SK-N-SH (cell line): ENCODE results near the gene TMEM106C. TPM values are rescaled to one million over a fixed set of nuclear protein-coding genes. Genes with fewer than 3 reads are reported as not detected.

Experiments
- CTCF ChIA-PET: fragments of 300-600, 350-600 bp; formaldehyde crosslinking; extraction: SDS; loops from one replicate; lab custom pipeline; 2021; lab: Yijun Ruan, JAX
- POLR2A ChIA-PET: fragments of 350-600 bp; sonication (Branson Sonifier 250); formaldehyde crosslinking; extraction: SDS; loops from one replicate; lab custom pipeline; 2020; ENCODE audit warnings: antibody characterized with exemption, inconsistent platforms; lab: Yijun Ruan, JAX
- DNase-seq: peaks from one replicate; pipeline ENCODE4 v3.0.0; 2012
- H2AFZ ChIP-seq: fragments of 200-600 bp; sonication (generic); 2 replicates; pipeline ENCODE4 v1.8.1; 2016; ENCODE audit warnings: antibody characterized with exemption, mild to moderate bottlenecking, low read depth
- H3F3A ChIP-seq: fragments of 200-600 bp; sonication (generic); replicated peaks from 2 replicates; pipeline ENCODE3; 2016; ENCODE audit warnings: antibody characterized with exemption, mild to moderate bottlenecking; ENCODE audit not compliant: insufficient read depth
- H3K27ac ChIP-seq, 2 experiments: fragments of 200-500 bp in 1 of 2; fragments of 200-600 bp in 1 of 2; sonication (Bioruptor generic) in 1 of 2; sonication (generic), shearing (Covaris generic) in 1 of 2; 2 replicates each; pipeline versions ENCODE4 v1.5.1 to v1.6.1; 2014 to 2016; ENCODE audit warnings: low read depth in 2 of 2, inconsistent platforms in 1 of 2, low read length in 1 of 2, mild to moderate bottlenecking in 1 of 2, mixed read lengths in 1 of 2
- H3K27me3 ChIP-seq: fragments of 200-600 bp; sonication (generic), shearing (Covaris generic); 2 replicates; pipeline ENCODE4 v1.6.1; 2016; ENCODE audit warnings: mixed run types; ENCODE audit not compliant: insufficient read depth
- H3K36me3 ChIP-seq, 2 experiments: fragments of 200-500 bp in 1 of 2; fragments of 200-600 bp in 1 of 2; sonication (Bioruptor generic) in 1 of 2; sonication (generic) in 1 of 2; replicated peaks in 1 of 2; 2 replicates each; pipeline versions ENCODE3 to v1.5.1; 2014 to 2016; ENCODE audit warnings: low read length in 1 of 2, mild to moderate bottlenecking in 1 of 2; ENCODE audit not compliant: insufficient read depth in 2 of 2, control insufficient read depth in 1 of 2
- H3K4me1 ChIP-seq, 2 experiments: fragments of 200-500 bp in 1 of 2; fragments of 200-600 bp in 1 of 2; sonication (Bioruptor generic) in 1 of 2; sonication (generic), shearing (Covaris generic) in 1 of 2; 2 replicates each; pipeline versions ENCODE4 v1.5.1 to v1.6.1; 2014 to 2016; ENCODE audit warnings: low read depth in 1 of 2, low read length in 1 of 2, mixed run types in 1 of 2; ENCODE audit not compliant: insufficient read depth in 2 of 2, control insufficient read depth in 1 of 2
- H3K4me2 ChIP-seq: fragments of 200-600 bp; sonication (generic), shearing (Covaris generic); 2 replicates; pipeline ENCODE4 v1.6.1; 2017; ENCODE audit warnings: mixed run types
- H3K4me3 ChIP-seq, 2 experiments: fragments of 200-500 bp in 1 of 2; fragments of 200-600 bp in 1 of 2; sonication (Bioruptor generic) in 1 of 2; sonication (generic), shearing (Covaris generic) in 1 of 2; 2 replicates each; pipeline versions ENCODE4 v1.5.1 to v1.8.1; 2014 to 2016; ENCODE audit warnings: low read depth in 2 of 2, inconsistent platforms in 1 of 2, low read length in 1 of 2, mild to moderate bottlenecking in 1 of 2, mixed read lengths in 1 of 2, moderate library complexity in 1 of 2
- H3K79me2 ChIP-seq: fragments of 200-600 bp; sonication (generic); 2 replicates; pipeline ENCODE4 v1.8.1; 2017; ENCODE audit warnings: mild to moderate bottlenecking; ENCODE audit not compliant: insufficient read depth
- H3K9ac ChIP-seq: fragments of 200-600 bp; sonication (generic); 2 replicates; pipeline ENCODE4 v1.6.1; 2017; ENCODE audit warnings: mixed run types
- H3K9me2 ChIP-seq: fragments of 200-600 bp; sonication (generic); 2 replicates; pipeline ENCODE4 v1.6.1; 2017; ENCODE audit warnings: mixed run types
- H3K9me3 ChIP-seq: fragments of 200-600 bp; sonication (generic); 2 replicates; pipeline ENCODE4 v1.6.1; 2017; ENCODE audit warnings: mixed run types, mild to moderate bottlenecking, moderate library complexity
- H4K20me1 ChIP-seq: fragments of 200-600 bp; sonication (generic); 2 replicates; pipeline ENCODE4 v1.6.1; 2017; ENCODE audit warnings: mild to moderate bottlenecking, mixed run types; ENCODE audit not compliant: insufficient read depth
- CHD2 ChIP-seq: fragments of 150-350 bp; IDR thresholded peaks from 2 replicates; pipeline ENCODE4 v1.6.1; 2018; ENCODE audit warnings: low read length; ENCODE audit not compliant: partially characterized antibody
- FOSL2 ChIP-seq: IDR thresholded peaks from 2 replicates; pipeline ENCODE4 v1.4.0; 2012; ENCODE audit warnings: low read depth, mild to moderate bottlenecking, moderate library complexity, borderline replicate concordance
- GABPA ChIP-seq: IDR thresholded peaks from 2 replicates; pipeline ENCODE4 v1.4.0; 2012; ENCODE audit warnings: low read depth, mild to moderate bottlenecking
- MXI1 ChIP-seq: IDR thresholded peaks from 2 replicates; pipeline ENCODE4 v1.6.1; 2012; ENCODE audit warnings: mild to moderate bottlenecking, low read depth, low read length, improper control_type of control experiment
- NFIC ChIP-seq: IDR thresholded peaks from 2 replicates; pipeline ENCODE4 v1.4.0; 2012; ENCODE audit warnings: borderline replicate concordance
- NRF1 ChIP-seq: IDR thresholded peaks from 2 replicates; pipeline ENCODE4 v1.6.1; 2012; ENCODE audit warnings: low read depth, mild to moderate bottlenecking, low read length
- RAD21 ChIP-seq: IDR thresholded peaks from 2 replicates; pipeline ENCODE4 v1.6.1; 2012; ENCODE audit warnings: mild to moderate bottlenecking, low read length
- RFX5 ChIP-seq: IDR thresholded peaks from 2 replicates; pipeline ENCODE4 v1.6.1; 2012; ENCODE audit warnings: mild to moderate bottlenecking, improper control_type of control experiment, low read length
- RXRA ChIP-seq: IDR thresholded peaks from 2 replicates; pipeline ENCODE4 v1.4.0; 2012; ENCODE audit warnings: low read depth, mild to moderate bottlenecking, borderline replicate concordance
- SMC3 ChIP-seq: IDR thresholded peaks from 2 replicates; pipeline ENCODE4 v1.6.1; 2012; ENCODE audit warnings: low read depth, low read length, improper control_type of control experiment
- TCF12 ChIP-seq: IDR thresholded peaks from 2 replicates; pipeline ENCODE4 v1.4.0; 2012
- YY1 ChIP-seq: IDR thresholded peaks from 2 replicates; pipeline ENCODE4 v1.4.0; 2012; ENCODE audit warnings: low read depth, mild to moderate bottlenecking
- WGBS: methylation state at CpG from one replicate; pipeline ENCODE4 v1.1.6; 2017; ENCODE audit warnings: low lambda C conversion rate; 5-methylcytosine and 5-hydroxymethylcytosine counted together
- polyA plus RNA-seq, 3 experiments: library from polyadenylated mRNA; depleted of rRNA; stranded (reverse); fragments of >200 nt; gene quantifications; 2 replicates each; pipeline ENCODE4 v1.2.3, GENCODE V29; 2012
- TF ChIP-seq, protein P1 (sequence below): IDR thresholded peaks from 2 replicates; pipeline ENCODE4 v1.4.0; 2012; ENCODE audit warnings: low read depth, borderline replicate concordance
- TF ChIP-seq, protein P2 (sequence below): IDR thresholded peaks from 2 replicates; pipeline ENCODE4 v1.4.0; 2012; ENCODE audit warnings: low read depth, borderline replicate concordance
- TF ChIP-seq, protein P3 (sequence below): IDR thresholded peaks from 2 replicates; pipeline ENCODE4; 2012
- TF ChIP-seq, protein P4 (sequence below): fragments of 200-600 bp; sonication (generic); IDR thresholded peaks from 2 replicates; pipeline ENCODE4 v1.6.1; 2017; ENCODE audit warnings: antibody characterized with exemption, mild to moderate bottlenecking, moderate library complexity
- TF ChIP-seq, protein P5 (sequence below): fragments of 150-350 bp; IDR thresholded peaks from 2 replicates; pipeline ENCODE4 v1.6.1; 2017; ENCODE audit warnings: antibody characterized with exemption, low read length, low read depth, borderline replicate concordance

Gene TMEM106C
- polyA plus RNA-seq, 1 of the 3 experiments (the other 2 are of a cell fraction), result 133 TPM

DNA sequence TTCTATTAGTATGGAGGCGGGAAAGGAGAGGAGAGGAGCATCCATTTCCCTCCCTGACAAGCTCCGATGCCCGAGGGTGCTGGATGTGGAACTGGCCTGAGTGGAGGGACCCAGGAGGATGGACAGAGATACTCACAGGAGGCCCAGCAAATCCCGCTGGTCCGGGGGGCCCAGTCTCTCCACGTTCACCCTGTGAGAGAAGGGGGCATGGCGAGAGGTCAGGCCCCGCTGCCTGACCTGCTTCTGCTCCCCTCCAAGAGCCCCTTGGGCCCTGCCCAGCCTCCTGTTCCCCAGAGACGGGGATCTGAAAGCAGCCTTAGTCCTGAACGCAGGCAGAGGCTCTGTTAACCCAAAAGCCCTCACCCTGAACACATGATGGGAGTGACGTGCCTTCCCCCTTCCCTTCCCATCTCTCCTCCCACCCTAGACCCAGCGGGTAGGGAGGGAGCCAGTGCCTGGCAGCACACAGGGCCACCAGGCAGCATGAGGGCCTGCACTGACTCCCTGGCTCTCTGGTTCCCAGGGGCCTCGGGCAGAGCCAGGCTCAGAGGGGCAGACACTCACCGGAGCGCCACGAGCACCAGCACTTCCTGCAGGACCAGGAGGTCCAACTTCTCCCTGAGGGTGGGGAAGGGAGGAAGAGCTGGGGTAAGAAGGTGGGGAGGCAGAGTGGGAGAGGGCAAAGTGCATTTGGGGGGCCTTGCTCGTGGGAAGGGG is 17.5 kb downstream of the TMEM106C start (continued):
- TF ChIP-seq, protein P1, sequence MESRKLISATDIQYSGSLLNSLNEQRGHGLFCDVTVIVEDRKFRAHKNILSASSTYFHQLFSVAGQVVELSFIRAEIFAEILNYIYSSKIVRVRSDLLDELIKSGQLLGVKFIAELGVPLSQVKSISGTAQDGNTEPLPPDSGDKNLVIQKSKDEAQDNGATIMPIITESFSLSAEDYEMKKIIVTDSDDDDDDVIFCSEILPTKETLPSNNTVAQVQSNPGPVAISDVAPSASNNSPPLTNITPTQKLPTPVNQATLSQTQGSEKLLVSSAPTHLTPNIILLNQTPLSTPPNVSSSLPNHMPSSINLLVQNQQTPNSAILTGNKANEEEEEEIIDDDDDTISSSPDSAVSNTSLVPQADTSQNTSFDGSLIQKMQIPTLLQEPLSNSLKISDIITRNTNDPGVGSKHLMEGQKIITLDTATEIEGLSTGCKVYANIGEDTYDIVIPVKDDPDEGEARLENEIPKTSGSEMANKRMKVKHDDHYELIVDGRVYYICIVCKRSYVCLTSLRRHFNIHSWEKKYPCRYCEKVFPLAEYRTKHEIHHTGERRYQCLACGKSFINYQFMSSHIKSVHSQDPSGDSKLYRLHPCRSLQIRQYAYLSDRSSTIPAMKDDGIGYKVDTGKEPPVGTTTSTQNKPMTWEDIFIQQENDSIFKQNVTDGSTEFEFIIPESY, result no peak

DNA sequence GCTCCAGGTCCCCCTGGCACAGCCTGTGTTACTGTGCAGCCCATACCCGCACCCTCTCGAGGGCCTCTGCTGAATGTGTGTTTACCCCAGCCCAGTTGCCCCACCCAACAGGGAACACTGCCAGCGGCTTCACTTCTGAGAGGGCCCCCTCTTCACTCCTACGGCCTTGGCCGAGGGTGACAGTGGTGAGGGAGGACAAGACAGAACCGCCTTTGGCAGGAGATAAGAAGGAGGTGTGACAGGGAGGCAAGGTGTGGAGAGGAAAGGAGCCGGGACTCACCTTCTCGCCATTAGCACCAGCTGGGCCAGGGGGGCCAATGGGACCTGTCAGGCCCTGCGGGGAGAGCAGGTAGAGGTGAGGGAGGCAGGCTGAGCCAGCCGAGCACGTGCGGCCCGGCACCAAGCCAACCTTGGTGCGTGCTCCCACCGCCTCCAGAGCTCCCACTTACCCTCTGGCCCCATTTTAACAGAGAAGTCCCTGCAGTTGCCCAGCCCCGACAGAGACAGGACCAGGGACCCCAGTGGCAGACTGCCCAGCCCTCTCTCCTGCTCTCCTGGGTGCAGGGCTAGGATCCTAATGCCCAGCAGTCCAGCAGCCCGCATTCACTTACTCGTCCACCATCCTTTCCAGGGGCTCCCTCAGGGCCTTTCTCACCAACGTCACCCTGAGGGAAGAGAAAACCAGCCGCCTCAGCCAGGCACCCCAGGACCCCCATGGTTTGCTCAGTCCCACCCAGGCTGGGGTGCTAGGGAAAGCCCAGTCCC is 18.3 kb downstream of the TMEM106C start:
- Histone ChIP-seq H3K79me2 (no peaks in the 10 kb centered on the region), H3K4me1 (peaks cover 0 to 10% of the 10 kb centered on the region in 2 experiments; a peak in 1 of 4 replicates), H3K9me2 (no peaks in the 10 kb centered on the region), H3K36me3 (no peaks in the 10 kb centered on the region), H3K4me3 (no peak overlapping the region), H4K20me1 (no peaks in the 10 kb centered on the region), H3K9ac (no peak overlapping the region), H3K4me2 (no peak overlapping the region), H2AFZ (no peak overlapping the region), H3K27ac (no peak overlapping the region), H3K9me3 (no peaks in the 10 kb centered on the region), H3K27me3 (no peaks in the 10 kb centered on the region; the same call in 1 of the 2 replicates), H3F3A (no peaks in the 10 kb centered on the region)
- no peak for TF ChIP-seq RAD21
- no peak for TF ChIP-seq NRF1
- no peak for TF ChIP-seq YY1
- no peak for TF ChIP-seq GABPA
- TF ChIP-seq, protein P2, sequence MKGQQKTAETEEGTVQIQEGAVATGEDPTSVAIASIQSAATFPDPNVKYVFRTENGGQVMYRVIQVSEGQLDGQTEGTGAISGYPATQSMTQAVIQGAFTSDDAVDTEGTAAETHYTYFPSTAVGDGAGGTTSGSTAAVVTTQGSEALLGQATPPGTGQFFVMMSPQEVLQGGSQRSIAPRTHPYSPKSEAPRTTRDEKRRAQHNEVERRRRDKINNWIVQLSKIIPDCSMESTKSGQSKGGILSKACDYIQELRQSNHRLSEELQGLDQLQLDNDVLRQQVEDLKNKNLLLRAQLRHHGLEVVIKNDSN, result no peak
- TF ChIP-seq, protein P3, sequence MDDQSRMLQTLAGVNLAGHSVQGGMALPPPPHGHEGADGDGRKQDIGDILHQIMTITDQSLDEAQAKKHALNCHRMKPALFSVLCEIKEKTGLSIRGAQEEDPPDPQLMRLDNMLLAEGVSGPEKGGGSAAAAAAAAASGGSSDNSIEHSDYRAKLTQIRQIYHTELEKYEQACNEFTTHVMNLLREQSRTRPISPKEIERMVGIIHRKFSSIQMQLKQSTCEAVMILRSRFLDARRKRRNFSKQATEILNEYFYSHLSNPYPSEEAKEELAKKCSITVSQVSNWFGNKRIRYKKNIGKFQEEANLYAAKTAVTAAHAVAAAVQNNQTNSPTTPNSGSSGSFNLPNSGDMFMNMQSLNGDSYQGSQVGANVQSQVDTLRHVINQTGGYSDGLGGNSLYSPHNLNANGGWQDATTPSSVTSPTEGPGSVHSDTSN, result no peak
- no peak for TF ChIP-seq RXRA
- TF ChIP-seq TCF12, result no peak
- TF ChIP-seq, protein P4, sequence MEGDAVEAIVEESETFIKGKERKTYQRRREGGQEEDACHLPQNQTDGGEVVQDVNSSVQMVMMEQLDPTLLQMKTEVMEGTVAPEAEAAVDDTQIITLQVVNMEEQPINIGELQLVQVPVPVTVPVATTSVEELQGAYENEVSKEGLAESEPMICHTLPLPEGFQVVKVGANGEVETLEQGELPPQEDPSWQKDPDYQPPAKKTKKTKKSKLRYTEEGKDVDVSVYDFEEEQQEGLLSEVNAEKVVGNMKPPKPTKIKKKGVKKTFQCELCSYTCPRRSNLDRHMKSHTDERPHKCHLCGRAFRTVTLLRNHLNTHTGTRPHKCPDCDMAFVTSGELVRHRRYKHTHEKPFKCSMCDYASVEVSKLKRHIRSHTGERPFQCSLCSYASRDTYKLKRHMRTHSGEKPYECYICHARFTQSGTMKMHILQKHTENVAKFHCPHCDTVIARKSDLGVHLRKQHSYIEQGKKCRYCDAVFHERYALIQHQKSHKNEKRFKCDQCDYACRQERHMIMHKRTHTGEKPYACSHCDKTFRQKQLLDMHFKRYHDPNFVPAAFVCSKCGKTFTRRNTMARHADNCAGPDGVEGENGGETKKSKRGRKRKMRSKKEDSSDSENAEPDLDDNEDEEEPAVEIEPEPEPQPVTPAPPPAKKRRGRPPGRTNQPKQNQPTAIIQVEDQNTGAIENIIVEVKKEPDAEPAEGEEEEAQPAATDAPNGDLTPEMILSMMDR, result no peak
- TF ChIP-seq SMC3, result no peak
- TF ChIP-seq CHD2, result no peak
- no peak for TF ChIP-seq FOSL2
- TF ChIP-seq RFX5, result no peak
- TF ChIP-seq, protein P5, sequence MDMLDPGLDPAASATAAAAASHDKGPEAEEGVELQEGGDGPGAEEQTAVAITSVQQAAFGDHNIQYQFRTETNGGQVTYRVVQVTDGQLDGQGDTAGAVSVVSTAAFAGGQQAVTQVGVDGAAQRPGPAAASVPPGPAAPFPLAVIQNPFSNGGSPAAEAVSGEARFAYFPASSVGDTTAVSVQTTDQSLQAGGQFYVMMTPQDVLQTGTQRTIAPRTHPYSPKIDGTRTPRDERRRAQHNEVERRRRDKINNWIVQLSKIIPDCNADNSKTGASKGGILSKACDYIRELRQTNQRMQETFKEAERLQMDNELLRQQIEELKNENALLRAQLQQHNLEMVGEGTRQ, result no peak
- no peak for TF ChIP-seq NFIC
- TF ChIP-seq MXI1, result no peak
- CTCF ChIA-PET, result interaction anchor here (1.2 to 1.8 kb wide), 2 partner anchors 18 to 207 kb away, joined by 3 to 6 read pairs; partner anchors contain the start of gene TMEM106C
- POLR2A ChIA-PET, result interaction anchor here (0.7 kb wide), 1 partner anchor 17 kb away, joined by 3 read pairs; no protein-coding TSS in a partner anchor
- WGBS, result 59% methylated on average over 9 of the region's 20 CpGs
- no peak for DNase-seq
